H1 (cell line): ENCODE measurements around the gene OGFOD3.

Experiments used
- CHD1 ChIP-seq: IDR thresholded peaks from 2 replicates; pipeline ENCODE4 v1.6.1; 2012; ENCODE audit warnings: low read depth, low read length, improper control_type of control experiment
- CREB1 ChIP-seq: IDR thresholded peaks from 2 replicates; pipeline ENCODE4 v1.6.1; 2012; ENCODE audit warnings: inconsistent platforms
- CTCF ChIP-seq, 3 experiments: IDR thresholded peaks; 1 replicate in 2 of 3; 2 replicates in 1 of 3; pipeline versions ENCODE4 v1.5.1 to v1.6.1; 2011; ENCODE audit warnings: low read length in 3 of 3, mild to moderate bottlenecking in 3 of 3, inconsistent platforms in 2 of 3, low read depth in 1 of 3, moderate library complexity in 1 of 3; ENCODE audit not compliant: insufficient read depth in 1 of 3; ENCODE audit errors: control extremely low read depth in 1 of 3
- EP300 ChIP-seq, 2 experiments: IDR thresholded peaks; 1 replicate in 1 of 2; 2 replicates in 1 of 2; pipeline ENCODE4 v1.6.1; 2011 to 2012; ENCODE audit warnings: low read depth in 2 of 2, low read length in 2 of 2, mild to moderate bottlenecking in 2 of 2, borderline replicate concordance in 1 of 2, inconsistent platforms in 1 of 2, moderate library complexity in 1 of 2
- EZH2 ChIP-seq: fragments of 200-600 bp; sonication (generic); IDR thresholded peaks from 2 replicates; pipeline ENCODE4 v1.7.1; 2012; ENCODE audit warnings: low read depth, mild to moderate bottlenecking, moderate library complexity, low read length, inconsistent platforms; ENCODE audit not compliant: severe bottlenecking
- HDAC6 ChIP-seq: IDR thresholded peaks from one replicate; pipeline ENCODE4 v1.7.1; 2012; ENCODE audit warnings: low read depth, mild to moderate bottlenecking, inconsistent platforms, low read length, moderate library complexity
- POLR2AphosphoS5 ChIP-seq: IDR thresholded peaks from 2 replicates; pipeline ENCODE4 v1.6.1; 2011; ENCODE audit warnings: low read depth, low read length
- RAD21 ChIP-seq, 2 experiments: IDR thresholded peaks in 1 of 2; conservative IDR thresholded peaks in 1 of 2; 2 replicates each; pipeline ENCODE4 v1.6.1; 2011; ENCODE audit warnings: low read depth in 2 of 2, low read length in 2 of 2, improper control_type of control experiment in 1 of 2, inconsistent platforms in 1 of 2, mild to moderate bottlenecking in 1 of 2, moderate library complexity in 1 of 2
- TF ChIP-seq, protein P1 (sequence below): IDR thresholded peaks from 2 replicates; pipeline ENCODE4 v1.6.1; 2011; ENCODE audit warnings: low read depth, mild to moderate bottlenecking, low read length; ENCODE audit not compliant: insufficient read depth

- TF ChIP-seq RAD21 (IDR thresholded peaks at IDR 0.05 in 1 of 2, conservative IDR thresholded peaks at IDR 0.05 in 1 of 2; ENCODE audit: low read depth in 2 of 2, low read length in 2 of 2) (no peak), EZH2 (no peak), EP300 (IDR thresholded peaks at IDR 0.05; ENCODE audit: borderline replicate concordance in 1 of 2, low read depth in 2 of 2, low read length in 2 of 2) (no peak), CREB1 (no peak), POLR2AphosphoS5 (no peak), CTCF (IDR thresholded peaks at IDR 0.05; ENCODE audit: control extremely low read depth in 1 of 3, insufficient read depth in 1 of 3, low read depth in 1 of 3, low read length in 3 of 3) (no peak), CHD1 (no peak), HDAC6 (no peak)
- TF ChIP-seq, protein P1, sequence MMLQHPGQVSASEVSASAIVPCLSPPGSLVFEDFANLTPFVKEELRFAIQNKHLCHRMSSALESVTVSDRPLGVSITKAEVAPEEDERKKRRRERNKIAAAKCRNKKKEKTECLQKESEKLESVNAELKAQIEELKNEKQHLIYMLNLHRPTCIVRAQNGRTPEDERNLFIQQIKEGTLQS = no peak
Observed at GRCh38 chr17:82447876-82448275, 29.5 kb upstream of the OGFOD3 start.
